ENCODE measurements around the gene INIP. TPM values are rescaled to one million over a fixed set of nuclear protein-coding genes. Genes with fewer than 3 reads are reported as not detected.

Gene INIP
- total and polyA plus RNA-seq, 2 of the 13 experiments (the other 11 are each of a cell fraction or from before 2014, with no cell fraction given), result 13.6 to 28.6 TPM

GRCh38 chr9:112764837-112765236, 46.9 kb upstream of the INIP start (continued):
- TF ChIP-seq, protein P1, sequence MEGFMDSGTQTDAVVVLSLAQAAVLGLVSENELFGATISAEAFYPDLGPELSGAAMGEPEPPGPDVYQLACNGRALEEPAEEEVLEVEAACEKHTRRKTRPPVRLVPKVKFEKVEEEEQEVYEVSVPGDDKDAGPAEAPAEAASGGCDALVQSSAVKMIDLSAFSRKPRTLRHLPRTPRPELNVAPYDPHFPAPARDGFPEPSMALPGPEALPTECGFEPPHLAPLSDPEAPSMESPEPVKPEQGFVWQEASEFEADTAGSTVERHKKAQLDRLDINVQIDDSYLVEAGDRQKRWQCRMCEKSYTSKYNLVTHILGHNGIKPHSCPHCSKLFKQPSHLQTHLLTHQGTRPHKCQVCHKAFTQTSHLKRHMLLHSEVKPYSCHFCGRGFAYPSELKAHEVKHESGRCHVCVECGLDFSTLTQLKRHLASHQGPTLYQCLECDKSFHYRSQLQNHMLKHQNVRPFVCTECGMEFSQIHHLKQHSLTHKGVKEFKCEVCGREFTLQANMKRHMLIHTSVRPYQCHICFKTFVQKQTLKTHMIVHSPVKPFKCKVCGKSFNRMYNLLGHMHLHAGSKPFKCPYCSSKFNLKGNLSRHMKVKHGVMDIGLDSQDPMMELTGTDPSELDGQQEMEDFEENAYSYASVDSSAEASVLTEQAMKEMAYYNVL (CRISPR knock-in tag; IDR thresholded peaks at IDR 0.05; ENCODE audit: borderline replicate concordance), result 0 out of 2 replicates have a peak, but pooled peaks have one; percentile 32
- peak; percentile 49; the same call in 1 of the 2 replicates for TF ChIP-seq ZNF704 (CRISPR knock-in tag; IDR thresholded peaks at IDR 0.05; ENCODE audit: borderline replicate concordance)
- TF ChIP-seq ZNF644 (CRISPR knock-in tag; IDR thresholded peaks at IDR 0.05; ENCODE audit: low read depth), result no peak
- TF ChIP-seq NR2F2 (IDR thresholded peaks at IDR 0.05; ENCODE audit: borderline replicate concordance, low read depth), result peak; percentile 47; the same call in 1 of the 2 replicates
- TF ChIP-seq ZNF615 (CRISPR knock-in tag; IDR thresholded peaks at IDR 0.05; ENCODE audit: borderline replicate concordance), result no peak
- TF ChIP-seq NFYB (CRISPR knock-in tag; IDR thresholded peaks at IDR 0.05), result peak; percentile 68
- TF ChIP-seq IKZF5 (CRISPR knock-in tag; IDR thresholded peaks at IDR 0.05), result 0 out of 2 replicates have a peak, but pooled peaks have one; percentile 41
- TF ChIP-seq SKI (IDR thresholded peaks at IDR 0.05; ENCODE audit: partially characterized antibody), result peak; percentile 12
- 0 out of 2 replicates have a peak, but pooled peaks have one; percentile 45 for TF ChIP-seq ZBED4 (CRISPR knock-in tag; IDR thresholded peaks at IDR 0.05; ENCODE audit: borderline replicate concordance)
- TF ChIP-seq ARID5B (CRISPR knock-in tag; IDR thresholded peaks at IDR 0.05), result peak; percentile 47
- TF ChIP-seq PHF21A (CRISPR knock-in tag; IDR thresholded peaks at IDR 0.05), result peak; percentile 66
- TF ChIP-seq KDM2A (CRISPR knock-in tag; IDR thresholded peaks at IDR 0.05; ENCODE audit: borderline replicate concordance, low read depth), result no peak
- TF ChIP-seq ESRRA (CRISPR knock-in tag; IDR thresholded peaks at IDR 0.05; ENCODE audit: low read depth), result 0 out of 2 replicates have a peak, but pooled peaks have one; percentile 60
- peak; percentile 25 to 58; a peak in 2 of 4 replicates for TF ChIP-seq NR2F1 (CRISPR knock-in tag; IDR thresholded peaks at IDR 0.05)
- 0 out of 2 replicates have a peak, but pooled peaks have one; percentile 12 for TF ChIP-seq ZBTB20 (CRISPR knock-in tag; IDR thresholded peaks at IDR 0.05; ENCODE audit: borderline replicate concordance, low read depth)
- no peak for TF ChIP-seq NFE2L2 (IDR thresholded peaks at IDR 0.05; ENCODE audit: low read length)
- peak; percentile 89 for TF ChIP-seq ZNF777 (CRISPR knock-in tag; IDR thresholded peaks at IDR 0.05)
